ENCODE results near the gene LHX4.

LHX4 gene

GRCh38 chr1:180299479-180300221 lies 69.6 kb downstream of the LHX4 start:
- Histone ChIP-seq H3K27ac (ENCODE audit: low read depth, low read length, poor library complexity, severe bottlenecking) (no peak overlapping the region), H2AFZ (ENCODE audit: low read length) (no peak overlapping the region), H3K4me3 (ENCODE audit: low read depth, low read length, poor library complexity, severe bottlenecking) (no peak overlapping the region), H3K4me2 (ENCODE audit: low read length) (no peak overlapping the region), H3K36me3 (ENCODE audit: insufficient read depth, low read length) (no peaks in the 10 kb centered on the region), H3K4me1 (ENCODE audit: insufficient read depth, low read length, severe bottlenecking) (no peaks in the 10 kb centered on the region), H3K9ac (ENCODE audit: low read length) (no peak overlapping the region), H3K27me3 (ENCODE audit: insufficient read depth, low read length) (no peaks in the 10 kb centered on the region), H3K9me3 (ENCODE audit: low read length) (no peaks in the 10 kb centered on the region), H3K9me2 (ENCODE audit: low read depth, low read length) (no peaks in the 10 kb centered on the region), H4K20me1 (ENCODE audit: insufficient read depth, low read length) (no peaks in the 10 kb centered on the region), H3K79me2 (ENCODE audit: insufficient read depth, low read length) (no peaks in the 10 kb centered on the region), H3F3A (ENCODE audit: insufficient read depth, low read length) (no peaks in the 10 kb centered on the region)
- TF ChIP-seq CTCF (IDR thresholded peaks at IDR 0.05; ENCODE audit: low read length) (no peak), EZH2 (IDR thresholded peaks at IDR 0.05; ENCODE audit: borderline replicate concordance, low read length) (no peak)

- no peak overlapping the region for H3K27ac ChIP-seq (ENCODE audit: low read depth, low read length, poor library complexity, severe bottlenecking)
- TF ChIP-seq CTCF (IDR thresholded peaks at IDR 0.05; ENCODE audit: low read length): no peak
- no peak for TF ChIP-seq EZH2 (IDR thresholded peaks at IDR 0.05; ENCODE audit: borderline replicate concordance, low read length)
These were observed 71.2 kb downstream of the LHX4 start for GRCh38 chr1:180301135-180301742.

GRCh38 chr1:180309338-180309737 lies 79.3 kb downstream of the LHX4 start:
- Histone ChIP-seq H3K27ac (ENCODE audit: low read depth, low read length, poor library complexity, severe bottlenecking) (no peak overlapping the region), H3K79me2 (ENCODE audit: insufficient read depth, low read length) (no peaks in the 10 kb centered on the region), H3K4me1 (ENCODE audit: insufficient read depth, low read length, severe bottlenecking) (no peaks in the 10 kb centered on the region), H3K4me3 (ENCODE audit: low read depth, low read length, poor library complexity, severe bottlenecking) (no peak overlapping the region), H3F3A (ENCODE audit: insufficient read depth, low read length) (no peaks in the 10 kb centered on the region; the same call in 1 of the 2 replicates), H2AFZ (ENCODE audit: low read length) (no peak overlapping the region), H3K27me3 (ENCODE audit: insufficient read depth, low read length) (no peaks in the 10 kb centered on the region), H3K9ac (ENCODE audit: low read length) (no peak overlapping the region), H3K9me2 (ENCODE audit: low read depth, low read length) (no peaks in the 10 kb centered on the region), H4K20me1 (ENCODE audit: insufficient read depth, low read length) (no peaks in the 10 kb centered on the region), H3K36me3 (ENCODE audit: insufficient read depth, low read length) (no peaks in the 10 kb centered on the region; the same call in 1 of the 2 replicates), H3K4me2 (ENCODE audit: low read length) (no peak overlapping the region), H3K9me3 (ENCODE audit: low read length) (0 out of 2 replicates have a peak, but pooled peaks cover 3% of the 10 kb centered on the region)
- TF ChIP-seq CTCF (IDR thresholded peaks at IDR 0.05; ENCODE audit: low read length): no peak
- no peak for TF ChIP-seq EZH2 (IDR thresholded peaks at IDR 0.05; ENCODE audit: borderline replicate concordance, low read length)

More at GRCh38 chr1:180301135-180301742, 71.2 kb downstream of the LHX4 start:
- Histone ChIP-seq H3K4me2 (ENCODE audit: low read length) (no peak overlapping the region), H2AFZ (ENCODE audit: low read length) (no peak overlapping the region), H3K4me1 (ENCODE audit: insufficient read depth, low read length, severe bottlenecking) (no peaks in the 10 kb centered on the region), H3K9me2 (ENCODE audit: low read depth, low read length) (no peaks in the 10 kb centered on the region), H3K27me3 (ENCODE audit: insufficient read depth, low read length) (no peaks in the 10 kb centered on the region), H3F3A (ENCODE audit: insufficient read depth, low read length) (no peaks in the 10 kb centered on the region), H3K36me3 (ENCODE audit: insufficient read depth, low read length) (no peaks in the 10 kb centered on the region), H3K9ac (ENCODE audit: low read length) (no peak overlapping the region), H3K9me3 (ENCODE audit: low read length) (0 out of 2 replicates have a peak, but pooled peaks cover under 1% of the 10 kb centered on the region), H4K20me1 (ENCODE audit: insufficient read depth, low read length) (no peaks in the 10 kb centered on the region), H3K79me2 (ENCODE audit: insufficient read depth, low read length) (no peaks in the 10 kb centered on the region), H3K4me3 (ENCODE audit: low read depth, low read length, poor library complexity, severe bottlenecking) (no peak overlapping the region)
